Measurements from ENCODE around the gene IFT57.
"Not testable (repeated sequence)": the region's sequence is repeated elsewhere in the genome, so short reads cannot be mapped to it uniquely, and the experiment has no call there.

The IFT57 gene, protein sequence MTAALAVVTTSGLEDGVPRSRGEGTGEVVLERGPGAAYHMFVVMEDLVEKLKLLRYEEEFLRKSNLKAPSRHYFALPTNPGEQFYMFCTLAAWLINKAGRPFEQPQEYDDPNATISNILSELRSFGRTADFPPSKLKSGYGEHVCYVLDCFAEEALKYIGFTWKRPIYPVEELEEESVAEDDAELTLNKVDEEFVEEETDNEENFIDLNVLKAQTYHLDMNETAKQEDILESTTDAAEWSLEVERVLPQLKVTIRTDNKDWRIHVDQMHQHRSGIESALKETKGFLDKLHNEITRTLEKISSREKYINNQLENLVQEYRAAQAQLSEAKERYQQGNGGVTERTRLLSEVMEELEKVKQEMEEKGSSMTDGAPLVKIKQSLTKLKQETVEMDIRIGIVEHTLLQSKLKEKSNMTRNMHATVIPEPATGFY

DNA sequence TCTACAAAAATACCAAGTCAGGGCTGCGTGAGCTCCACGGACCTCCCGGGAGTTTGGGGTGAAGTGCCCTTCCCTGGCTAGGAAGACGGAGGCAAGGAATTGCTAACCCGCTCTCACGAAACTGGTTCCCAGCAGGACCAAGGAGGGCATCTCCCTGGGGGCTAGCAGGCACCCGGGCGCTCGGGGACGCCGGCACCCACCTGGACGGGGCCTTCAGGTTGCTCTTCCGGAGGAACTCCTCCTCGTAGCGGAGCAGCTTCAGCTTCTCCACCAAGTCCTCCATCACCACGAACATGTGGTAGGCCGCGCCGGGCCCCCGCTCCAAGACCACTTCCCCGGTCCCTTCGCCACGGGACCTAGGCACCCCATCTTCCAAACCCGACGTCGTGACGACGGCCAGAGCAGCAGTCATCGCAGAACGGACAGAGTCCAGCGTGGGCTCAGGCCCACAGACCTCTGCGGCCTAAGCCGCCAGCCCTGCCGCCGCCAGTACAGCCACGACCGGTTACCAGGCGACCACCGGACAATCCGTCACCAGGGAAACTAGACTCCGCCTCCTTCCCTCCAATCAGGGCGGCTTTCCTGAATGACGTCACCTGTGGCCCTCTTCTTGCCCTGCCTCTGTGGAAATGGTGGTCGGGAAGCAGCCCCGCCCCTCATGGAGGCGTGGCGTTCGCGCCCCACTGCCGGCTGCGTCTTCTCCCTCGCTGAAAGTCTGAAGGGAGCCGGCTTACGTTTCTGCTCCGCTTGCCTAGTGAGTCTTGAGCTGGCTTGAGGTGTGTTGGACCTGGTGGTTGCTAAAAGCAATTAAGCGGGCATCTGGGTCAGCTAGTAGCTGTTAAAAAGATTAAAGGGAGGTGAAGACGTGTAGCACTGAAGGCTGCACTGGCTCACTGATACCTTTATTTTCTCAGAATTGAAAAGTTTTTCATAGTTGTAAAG lies at the start of gene IFT57:
Gene IFT57, minus strand, starts transcription at position 514 of the 942 bp plus-strand sequence. Its CDS starts 102 bp downstream, at position 412.
- peak; percentile 99 for DNase-seq

DNA sequence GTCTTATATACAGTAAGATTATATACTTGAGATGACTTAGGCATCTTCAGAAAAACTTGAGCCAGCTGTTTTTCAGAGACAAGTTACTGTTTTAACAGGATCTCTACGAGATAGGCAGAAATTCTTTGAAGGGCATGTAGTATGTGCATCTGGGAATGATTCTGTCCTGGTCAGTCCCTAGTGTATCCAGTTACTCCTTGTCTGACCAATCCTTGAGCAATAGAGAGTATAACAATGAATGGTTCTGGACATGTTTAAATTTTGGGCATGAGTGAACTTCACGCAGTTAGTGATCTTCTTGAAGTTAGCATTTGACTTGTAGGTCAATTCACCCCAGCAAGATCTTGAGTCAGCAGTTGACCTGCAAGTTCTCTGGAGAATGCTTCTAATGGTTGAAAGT lies 49.4 kb upstream of the IFT57 start:
- no peak for DNase-seq

DNA sequence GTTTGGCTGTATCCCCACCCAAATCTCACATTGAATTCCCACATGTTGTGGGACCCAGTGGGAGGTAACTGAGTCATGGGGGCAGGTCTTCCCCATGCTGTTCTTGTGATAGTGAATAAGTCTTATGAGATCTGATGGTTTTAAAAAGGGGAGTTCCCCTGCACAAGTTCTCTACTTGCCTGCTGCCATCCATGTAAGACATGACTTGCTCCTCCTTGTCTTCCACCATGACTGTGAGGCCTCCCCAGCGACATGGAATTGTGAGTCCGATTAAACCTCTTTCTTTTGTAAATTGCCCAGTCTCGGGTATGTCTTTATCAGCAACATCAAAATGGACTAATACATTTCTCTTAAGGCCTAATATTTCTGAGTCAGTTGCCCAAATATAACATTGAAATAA lies 46.0 kb upstream of the IFT57 start:
- DNase-seq: not testable (repeated sequence)

DNA sequence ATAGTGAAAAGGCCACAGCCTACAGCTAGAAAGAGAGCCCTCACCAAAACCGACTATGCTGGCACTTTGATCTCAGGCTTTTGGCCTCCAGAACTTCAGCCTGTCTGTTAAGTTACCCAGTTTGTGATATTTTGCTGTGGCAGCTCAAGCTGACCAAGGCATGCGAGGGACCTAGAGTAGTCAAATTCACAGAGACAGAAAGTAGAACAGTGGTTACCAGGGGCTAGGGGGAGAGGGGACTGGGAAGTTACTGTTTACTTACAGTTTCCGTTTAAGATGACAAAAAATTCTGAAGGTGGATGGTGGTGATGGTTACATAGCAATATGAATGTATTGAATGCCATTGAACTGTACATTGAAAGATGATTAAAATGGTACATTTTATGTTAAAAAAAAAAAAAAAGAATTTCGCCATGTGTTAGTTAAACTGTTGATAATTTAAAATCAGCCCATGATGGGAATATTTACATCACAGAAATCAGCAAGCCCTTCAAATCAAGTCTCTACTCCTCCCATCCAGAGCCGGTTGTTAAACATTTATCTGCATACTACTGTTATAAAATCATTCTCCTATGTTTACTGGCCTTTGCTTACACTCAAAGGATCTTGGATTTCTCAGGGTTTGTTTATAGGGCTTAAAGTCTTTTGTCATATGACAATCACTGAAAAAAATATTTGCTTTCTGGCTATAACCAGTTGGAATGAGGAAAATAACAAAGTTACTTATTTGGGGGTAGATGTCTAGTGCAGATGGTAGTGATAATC lies 42.5 kb upstream of the IFT57 start:
- not testable (repeated sequence) for DNase-seq

DNA sequence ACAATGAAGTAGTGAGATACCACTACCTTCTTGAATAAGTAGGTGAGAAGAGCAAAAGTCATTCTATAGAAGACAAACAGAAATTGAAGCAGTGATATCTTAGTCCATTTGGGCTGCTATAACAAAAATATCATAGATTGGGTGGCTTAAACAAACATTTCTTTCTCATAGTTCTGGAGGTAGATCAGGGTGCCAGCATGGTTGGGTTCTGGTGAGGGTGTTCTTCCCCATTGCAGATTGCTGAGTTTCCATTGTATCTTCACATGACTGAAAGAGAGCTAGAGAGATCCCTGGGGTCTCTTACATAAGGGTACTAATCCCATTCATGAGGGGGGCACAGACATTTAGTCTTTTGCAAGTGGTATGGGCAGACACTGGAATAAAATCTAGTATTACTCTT lies 32.9 kb upstream of the IFT57 start:
- no peak for DNase-seq

DNA sequence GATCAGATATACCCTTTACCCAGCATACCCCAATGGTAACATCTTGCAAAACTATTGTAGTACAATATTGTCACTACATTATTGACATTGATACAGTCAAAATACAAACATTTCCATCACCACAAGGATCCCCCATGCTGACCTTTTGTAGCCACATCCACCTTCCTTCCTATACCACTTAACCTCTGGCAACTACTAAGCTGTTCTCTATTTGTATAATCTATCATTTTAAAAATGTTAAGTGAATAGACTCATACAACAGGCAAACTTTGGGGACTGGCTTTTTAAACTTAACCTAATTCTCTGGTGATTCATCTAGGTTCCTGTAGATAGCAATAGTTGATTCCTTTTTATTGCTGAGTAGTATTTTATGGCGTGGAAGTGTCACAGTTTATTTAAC lies 29.6 kb upstream of the IFT57 start:
- no peak for DNase-seq

DNA sequence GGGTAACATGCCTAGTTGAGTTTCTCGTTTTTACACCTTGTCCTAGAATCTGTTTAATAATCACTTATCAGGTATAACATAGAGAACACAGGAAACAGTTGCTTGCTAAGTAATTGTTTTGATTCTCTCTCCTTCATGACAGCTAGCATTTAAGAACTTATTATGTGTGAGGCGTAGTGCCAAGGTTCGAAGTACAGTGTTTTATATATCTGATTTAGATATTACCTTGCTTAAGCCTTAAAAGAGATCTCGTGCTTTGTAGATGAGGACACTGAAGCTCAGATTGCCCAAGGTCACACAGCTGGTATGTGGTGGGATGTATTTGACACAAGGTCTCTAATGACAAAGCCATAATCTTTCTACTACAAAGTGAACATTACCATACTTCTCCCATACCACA lies 29.0 kb upstream of the IFT57 start:
- no peak for DNase-seq

DNA sequence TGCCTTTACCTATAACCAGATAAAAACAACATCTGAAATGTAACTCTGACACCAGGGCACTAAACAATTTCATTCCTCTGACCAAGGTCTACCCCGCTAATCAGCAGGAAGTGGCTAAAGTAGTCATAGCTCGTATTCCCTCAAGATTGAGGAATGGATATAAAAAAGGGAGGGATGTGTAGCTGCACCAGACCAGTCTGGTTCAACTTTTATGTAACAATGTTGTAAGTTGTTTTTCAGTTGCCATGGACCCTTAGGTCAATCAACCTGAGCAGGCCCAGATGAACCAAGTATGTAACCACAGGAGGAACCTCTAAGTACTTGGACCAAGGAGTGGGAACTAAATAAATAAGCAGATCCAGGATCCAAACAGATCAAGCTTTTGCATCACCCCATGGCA lies 28.4 kb upstream of the IFT57 start:
- DNase-seq: no peak

DNA sequence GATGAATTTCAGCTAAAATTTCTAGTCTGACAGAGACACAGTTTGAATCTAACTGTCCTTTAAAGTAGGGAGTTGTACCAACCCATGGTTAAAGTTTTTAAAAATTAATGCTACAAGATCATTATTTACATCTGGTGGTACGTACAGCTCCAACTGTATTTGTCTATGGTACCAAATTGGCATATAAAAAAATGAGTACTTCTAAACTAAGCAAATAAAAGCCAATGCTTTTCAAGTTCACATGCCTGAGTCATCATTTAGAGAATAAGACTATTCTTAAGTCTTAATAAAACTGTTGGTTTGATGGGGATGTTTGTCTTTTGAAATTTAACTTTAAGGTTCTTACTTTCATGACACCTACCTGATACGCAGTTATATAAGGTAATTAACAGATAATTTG lies 21.0 kb upstream of the IFT57 start:
- DNase-seq: no peak

DNA sequence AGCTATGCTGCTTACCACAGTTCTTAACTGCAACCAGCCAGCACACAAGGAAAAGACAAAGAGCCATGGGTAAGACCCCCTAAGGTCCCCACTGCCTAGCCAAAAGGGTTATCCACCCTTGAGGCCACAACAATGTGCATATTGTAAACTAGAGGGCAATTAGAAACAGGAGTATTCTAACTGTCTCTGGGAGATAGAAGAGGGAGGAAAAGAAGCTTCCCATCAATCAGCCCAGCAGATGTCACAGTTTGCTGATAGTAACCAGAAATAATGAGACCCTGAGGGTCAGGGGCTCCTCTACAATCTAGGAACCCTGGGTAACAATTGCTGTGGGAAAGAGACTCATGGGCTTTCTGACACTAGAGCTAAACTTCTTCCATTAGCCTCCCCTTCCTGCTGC lies 20.6 kb upstream of the IFT57 start:
- no peak for DNase-seq

DNA sequence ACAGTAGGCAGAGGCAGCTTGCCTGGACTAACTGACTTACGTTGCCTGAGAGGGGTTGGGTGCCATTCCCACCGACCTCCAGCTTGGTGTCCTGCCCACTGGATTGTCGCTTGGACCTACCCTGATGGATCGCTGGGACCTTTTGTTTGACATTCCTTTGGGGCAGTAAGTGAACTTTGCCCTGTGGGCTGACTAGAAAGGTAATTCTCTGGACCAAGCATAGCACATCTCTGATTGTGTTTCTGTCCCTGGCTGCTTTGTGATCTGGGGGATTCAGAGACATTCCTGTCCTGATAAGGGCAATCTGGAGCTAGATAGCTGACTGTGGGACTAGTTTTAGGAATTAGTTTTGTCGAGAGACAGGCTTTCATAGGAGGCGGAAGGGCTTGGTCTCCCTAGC lies 19.5 kb upstream of the IFT57 start:
- no peak for DNase-seq

DNA sequence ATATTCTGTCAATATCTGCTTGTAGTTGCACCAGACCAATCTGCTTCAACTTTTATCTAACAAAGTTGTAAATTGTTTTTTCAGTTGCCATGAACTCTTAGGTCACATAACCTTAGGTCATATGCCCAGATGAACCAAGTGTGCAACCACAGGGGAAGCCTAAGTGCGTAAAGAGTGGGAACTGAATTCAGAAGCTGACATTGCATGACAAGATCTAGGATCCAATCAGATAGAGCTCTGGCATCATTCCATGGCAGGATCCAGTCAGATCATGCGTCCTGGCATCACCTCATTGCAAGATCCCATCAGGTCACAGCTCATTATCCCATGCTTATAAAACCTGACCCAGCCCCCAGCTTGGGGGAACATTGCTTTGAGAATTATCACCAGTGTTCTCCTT lies 18.9 kb upstream of the IFT57 start:
- DNase-seq: no peak

DNA sequence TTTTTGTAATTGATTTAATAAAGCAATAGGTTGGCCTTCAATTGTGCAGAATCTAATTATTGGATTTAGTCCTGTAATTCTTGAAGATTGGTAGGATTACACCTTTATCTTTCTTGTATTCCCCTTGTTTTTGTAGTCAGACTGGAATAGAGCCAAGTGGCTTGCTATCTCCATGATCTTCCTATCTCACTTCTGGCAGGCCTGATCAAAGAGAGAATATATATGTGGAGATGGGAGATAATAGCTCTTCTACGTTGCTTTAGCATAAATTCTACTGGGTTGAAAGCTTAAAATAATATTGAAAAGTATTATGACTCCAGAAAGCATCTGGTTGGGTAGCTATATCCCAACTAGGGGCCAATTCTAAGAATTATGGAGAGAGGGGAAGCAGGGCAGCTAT lies 16.9 kb upstream of the IFT57 start:
- no peak for DNase-seq

DNA sequence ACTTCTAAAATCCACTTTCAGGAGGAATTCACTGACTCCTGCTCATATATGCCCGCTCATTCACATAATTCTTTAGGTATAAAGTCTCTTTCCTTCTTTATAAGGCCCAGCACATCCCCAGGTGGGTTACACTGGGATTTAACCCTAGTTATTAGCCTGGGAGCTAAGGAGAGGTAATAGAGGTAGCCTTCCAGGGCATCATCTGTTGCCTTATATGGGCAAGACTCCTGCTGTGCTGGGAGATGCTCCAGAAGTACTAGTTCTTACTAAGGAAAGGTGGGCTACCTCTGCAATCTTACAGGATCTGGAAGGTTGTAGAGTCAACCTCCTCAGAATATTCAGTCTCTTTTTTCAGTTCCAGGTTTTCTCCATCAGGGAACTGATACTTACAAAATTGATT lies 13.1 kb upstream of the IFT57 start:
- DNase-seq: no peak

DNA sequence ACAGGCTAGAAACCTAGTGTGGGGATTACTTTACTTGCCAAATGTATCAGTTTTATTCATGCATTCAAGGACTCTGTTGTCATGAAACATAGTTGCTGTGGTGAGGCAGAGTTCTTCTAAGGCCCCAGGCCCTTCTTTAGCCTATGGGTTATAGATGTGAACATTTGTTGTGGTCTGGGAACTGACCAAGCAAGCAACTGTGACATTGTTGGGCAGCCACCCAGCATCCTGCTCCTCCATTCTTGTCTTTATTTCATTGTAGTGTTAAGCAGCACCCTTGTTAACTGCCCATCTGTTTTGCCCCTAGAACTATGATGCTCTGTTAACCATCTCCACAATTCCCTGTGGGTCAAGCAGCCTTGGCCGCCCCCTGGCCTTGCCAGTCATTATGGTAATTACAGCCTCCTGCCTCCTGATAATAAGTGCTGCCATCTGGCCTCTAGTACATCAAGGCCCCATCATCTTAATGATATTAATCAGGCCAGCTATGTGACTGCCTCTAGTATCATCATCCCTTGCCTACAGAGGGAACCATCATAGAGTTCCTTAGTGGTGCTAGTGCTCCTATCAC lies 12.2 kb upstream of the IFT57 start:
- no peak for DNase-seq

DNA sequence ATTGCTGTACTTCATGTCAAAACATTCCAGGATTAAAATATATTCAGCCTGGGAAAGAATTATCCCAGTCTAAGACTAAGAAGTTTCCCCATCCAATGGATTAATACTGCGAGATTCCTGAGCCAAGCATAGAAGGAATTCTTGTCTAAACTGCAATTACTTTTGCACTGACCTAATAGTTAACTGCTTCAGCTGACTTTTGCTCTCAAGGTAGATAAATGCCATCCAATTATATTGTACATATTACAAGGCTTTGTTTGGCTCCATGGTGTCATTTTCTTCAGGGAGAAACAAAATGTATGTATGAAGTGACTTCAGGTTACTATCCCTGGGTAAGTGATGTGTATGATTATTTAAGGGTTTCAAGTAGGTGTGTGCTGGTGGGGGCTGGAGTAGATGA lies 6.1 kb upstream of the IFT57 start:
- DNase-seq: no peak

DNA sequence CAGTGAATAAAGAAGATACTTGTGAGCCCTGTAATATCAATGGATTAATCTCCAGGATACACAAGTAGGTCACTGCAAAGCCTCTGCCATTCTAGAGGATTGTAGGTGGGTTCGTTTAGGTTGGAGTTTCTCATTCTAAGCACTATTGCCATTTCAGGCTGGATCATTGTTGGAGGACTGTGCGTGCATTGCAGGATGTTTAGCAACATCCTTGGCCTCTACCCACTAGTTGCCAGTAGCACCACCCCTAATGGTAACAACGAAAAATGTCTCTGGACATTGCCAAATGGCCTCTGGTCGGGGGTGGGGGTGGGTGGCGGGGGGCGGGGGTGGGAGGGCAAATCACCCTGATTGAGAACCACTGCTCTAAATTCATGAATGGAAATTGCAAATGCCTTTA lies 4.9 kb upstream of the IFT57 start:
- no peak for DNase-seq

DNA sequence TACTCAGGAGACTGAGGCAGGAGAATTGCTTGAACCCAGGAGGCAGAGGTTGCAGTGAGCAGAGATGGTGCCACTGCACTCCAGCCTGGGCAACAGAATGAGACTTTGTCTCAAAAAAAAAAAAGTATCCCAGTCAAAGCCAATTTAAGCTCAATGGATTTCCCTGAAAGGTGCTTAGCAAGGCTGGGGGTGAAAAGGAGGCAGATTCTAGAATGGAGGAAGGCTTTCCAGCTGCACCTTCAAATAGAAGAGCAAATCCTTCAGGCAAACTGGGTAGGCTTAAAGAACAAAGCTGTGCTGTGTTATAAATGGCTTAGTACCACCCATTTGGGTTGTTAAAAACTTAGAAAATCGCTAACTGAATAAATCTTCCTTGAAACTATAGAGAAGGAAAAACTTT lies 3.0 kb upstream of the IFT57 start:
- DNase-seq: no peak

DNA sequence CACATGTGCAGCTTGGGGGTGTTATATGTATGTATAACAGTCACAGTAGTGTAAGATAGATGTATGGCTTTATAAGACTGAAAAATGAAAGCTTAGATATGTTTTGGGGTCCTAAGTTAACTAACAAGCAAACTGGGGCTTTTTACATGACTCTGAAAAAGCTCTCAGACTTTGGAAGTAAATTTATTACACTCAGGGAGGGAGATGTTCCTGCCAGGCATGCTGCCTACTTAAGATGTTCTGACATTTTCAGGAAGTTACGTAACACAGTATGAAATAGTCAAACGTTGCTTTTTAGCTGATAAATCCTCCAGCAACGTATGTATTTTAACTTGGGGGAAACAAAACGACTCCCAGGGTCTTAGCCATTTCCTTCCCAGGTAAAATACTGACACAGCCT lies 1.7 kb upstream of the IFT57 start:
- DNase-seq: no peak

DNA sequence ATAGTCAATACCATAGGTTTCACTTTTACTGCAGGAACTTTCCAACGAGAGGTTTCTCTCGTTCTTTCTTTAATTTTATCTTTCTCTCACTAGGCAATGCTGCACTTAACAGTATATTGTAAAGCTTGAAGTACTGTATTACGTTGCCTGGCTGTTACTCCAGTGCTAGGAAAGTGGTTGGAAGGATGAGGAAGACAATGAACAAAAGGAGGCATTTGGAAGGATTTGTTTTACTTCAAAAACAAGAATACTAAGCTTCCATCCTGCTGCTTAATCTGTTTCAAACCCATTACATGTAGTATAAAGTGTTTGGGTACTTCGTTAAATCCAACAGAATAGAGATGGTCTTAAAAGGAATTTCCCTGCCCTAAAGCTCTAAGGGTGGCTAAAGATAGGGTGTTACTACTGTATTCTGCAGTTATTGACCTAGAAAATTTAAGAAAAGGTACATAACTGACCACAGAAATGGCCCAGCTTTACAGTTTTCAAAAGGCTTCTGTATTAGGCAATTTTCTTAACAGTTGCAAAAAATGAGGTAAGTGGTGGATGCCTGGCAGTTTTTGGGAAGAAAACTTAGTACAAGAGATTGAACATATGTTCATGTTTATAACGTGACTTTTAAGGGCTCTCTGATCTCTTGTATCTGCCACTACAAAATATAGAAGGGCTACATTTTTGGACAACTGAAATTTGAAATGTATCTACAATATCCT lies 785 bp upstream of the IFT57 start:
- DNase-seq: no peak

DNA sequence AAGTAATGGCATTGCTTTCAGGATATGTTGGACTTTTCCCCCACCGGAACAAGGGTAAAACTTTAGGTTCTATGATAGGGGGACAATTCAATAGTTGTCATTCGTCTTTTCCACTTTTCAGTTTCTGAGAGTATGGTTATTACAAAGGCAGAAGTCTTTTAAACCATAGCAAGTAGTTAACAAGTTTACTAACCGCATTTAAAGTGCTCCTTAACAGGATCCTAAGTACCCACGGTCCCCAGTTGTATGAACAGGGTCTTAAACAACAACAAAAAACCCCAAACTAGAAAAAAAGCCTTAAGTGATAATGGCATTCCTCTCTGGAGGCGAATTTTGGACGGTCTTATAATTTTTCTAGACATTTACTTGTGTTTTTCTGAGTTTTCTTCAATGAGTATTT lies 831 bp downstream of the IFT57 start:
- DNase-seq: no peak

DNA sequence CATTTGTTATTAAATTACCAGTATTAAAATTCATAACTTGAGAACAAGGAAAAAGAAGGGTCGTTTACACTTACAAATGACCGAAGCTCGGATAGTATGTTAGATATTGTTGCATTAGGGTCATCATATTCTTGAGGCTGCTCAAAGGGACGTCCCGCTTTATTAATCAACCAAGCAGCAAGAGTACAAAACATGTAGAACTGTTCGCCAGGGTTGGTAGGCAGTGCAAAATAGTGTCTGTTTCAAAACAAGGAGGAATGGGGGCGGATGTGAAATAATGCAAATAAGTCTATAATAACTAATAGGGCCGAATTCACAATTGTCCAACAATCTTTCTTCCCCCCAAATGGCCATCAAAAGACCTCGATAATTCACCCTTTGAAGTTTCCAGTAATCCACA lies 2.9 kb downstream of the IFT57 start:
- no peak for DNase-seq
